ENCODE data around the gene HMBS.
"Not testable (repeated sequence)": the region's sequence is repeated elsewhere in the genome, so short reads cannot be mapped to it uniquely, and the experiment has no call there.

HMBS gene

GRCh38 chr11:119100994-119101758 is 16.5 kb downstream of the HMBS start:
- no peak for DNase-seq (ENCODE audit: low read depth in 1 of 2, low spot score in 1 of 2)

DNA sequence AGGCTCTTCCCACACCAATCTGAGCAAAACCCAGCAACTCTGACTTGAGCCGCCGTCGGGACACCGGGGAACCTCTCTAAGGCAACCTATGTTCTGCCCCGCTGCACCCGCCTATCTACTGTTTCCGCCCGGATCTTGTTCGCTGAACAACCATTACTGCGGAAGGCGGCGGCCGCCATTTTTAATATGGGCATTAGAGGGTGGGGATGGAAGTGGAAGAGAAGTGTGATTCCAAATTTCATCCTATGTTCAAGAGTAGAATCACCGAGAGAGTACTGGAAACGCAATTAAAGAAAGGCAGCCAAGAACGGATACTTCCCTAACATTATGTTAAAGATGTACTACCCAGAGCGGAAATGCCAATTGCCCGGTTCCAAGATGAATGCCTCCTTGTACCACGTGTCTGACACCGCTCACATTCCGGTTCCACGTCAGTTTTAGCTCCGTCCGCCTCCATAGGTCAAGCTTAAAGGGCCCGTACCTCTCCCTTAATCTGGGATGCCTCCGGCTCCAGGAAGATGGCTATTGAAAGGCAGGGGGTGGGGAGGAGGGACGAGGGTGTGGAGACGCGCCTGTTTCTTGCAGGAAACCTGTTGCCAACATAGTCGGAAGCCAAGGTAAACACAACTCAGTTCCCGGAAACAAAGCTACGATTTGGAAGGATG is 17.2 kb downstream of the HMBS start, which contains the start of gene DPAGT1:
Gene DPAGT1, minus strand, starts transcription at position 95 of the 665 bp plus-strand sequence. CDS start 198 bp downstream, outside the sequence.
- peak; percentile 62 to 68 for DNase-seq (ENCODE audit: low read depth in 1 of 2, low spot score in 1 of 2)

- DNase-seq (ENCODE audit: low read depth in 1 of 2, low spot score in 1 of 2): not testable (repeated sequence)
Observed at GRCh38 chr11:119103161-119103664, 18.5 kb downstream of the HMBS start.

DNA sequence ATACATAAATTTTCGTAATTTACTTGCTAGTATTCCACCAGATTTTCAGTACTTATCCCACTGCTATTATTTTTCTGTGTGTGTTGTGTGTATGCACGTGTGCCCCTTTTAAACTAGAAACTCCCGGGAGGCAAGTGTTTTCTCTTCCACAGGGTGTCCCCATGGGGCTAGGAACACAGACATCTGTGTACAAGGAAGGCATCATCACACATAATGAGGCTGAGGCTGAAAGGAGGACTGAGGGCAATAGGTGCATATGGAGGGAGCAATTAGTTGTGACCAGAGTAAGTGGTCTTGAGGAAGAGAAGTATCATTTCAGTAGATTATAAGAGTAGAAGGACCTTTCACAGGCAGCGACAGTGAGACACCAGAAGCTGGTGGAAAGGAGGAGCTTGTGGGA is 19.1 kb downstream of the HMBS start:
- no peak for DNase-seq (ENCODE audit: low read depth in 1 of 2, low spot score in 1 of 2)

- peak; percentile 76 to 85 for DNase-seq (ENCODE audit: low read depth in 1 of 2, low spot score in 1 of 2)
Observed at GRCh38 chr11:119106564-119107537, 22.2 kb downstream of the HMBS start, which contains the start of gene C2CD2L. C2CD2L (plus strand) TSS chr11:119107344; CDS start chr11:119107742, 398 bp downstream.

DNA sequence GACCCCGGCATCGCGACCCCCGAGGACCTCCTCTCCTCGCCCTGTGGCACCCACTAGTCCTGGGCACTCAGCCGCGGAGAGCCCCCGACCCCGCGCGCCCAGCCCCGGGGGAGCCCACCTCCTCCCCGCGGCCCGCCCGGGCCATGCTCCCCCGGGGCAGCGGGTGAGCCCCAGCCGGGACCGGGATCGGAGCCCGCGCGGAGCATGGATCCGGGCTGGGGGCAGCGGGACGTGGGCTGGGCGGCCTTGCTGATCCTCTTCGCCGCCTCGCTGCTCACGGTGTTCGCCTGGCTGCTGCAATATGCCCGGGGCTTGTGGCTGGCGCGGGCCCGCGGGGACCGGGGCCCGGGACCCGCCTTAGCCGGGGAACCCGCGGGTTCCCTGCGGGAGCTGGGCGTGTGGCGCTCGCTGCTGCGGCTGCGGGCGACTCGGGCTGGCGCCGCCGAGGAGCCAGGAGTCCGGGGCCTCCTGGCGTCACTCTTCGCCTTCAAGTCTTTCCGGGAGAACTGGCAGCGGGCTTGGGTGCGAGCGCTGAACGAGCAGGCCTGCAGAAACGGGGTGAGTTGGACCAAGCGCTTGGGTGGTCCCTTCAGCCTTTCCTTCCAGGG is 23.0 kb downstream of the HMBS start:
- no peak for DNase-seq (ENCODE audit: low read depth in 1 of 2, low spot score in 1 of 2)

GRCh38 chr11:119108146-119108856 is 23.6 kb downstream of the HMBS start:
- no peak for DNase-seq (ENCODE audit: low read depth in 1 of 2, low spot score in 1 of 2)

DNA sequence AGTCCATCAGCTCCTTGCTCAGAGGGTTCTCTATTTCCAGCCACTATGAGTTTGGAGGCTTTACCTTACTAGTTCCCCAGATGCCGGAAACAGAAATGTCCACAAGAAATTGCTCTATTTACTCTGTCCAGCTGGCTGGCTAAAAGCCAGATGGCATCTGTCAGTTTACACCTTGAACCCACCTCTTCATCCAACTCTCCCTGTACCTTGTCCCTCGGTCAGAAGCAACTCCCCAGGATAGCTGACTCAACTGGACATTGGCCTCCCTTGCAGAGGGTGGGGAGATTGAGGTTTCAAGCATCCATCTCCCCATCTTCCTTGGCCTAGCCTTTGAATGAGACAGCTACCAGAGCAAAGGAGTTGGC is 24.2 kb downstream of the HMBS start:
- no peak for DNase-seq (ENCODE audit: low read depth in 1 of 2, low spot score in 1 of 2)

DNA sequence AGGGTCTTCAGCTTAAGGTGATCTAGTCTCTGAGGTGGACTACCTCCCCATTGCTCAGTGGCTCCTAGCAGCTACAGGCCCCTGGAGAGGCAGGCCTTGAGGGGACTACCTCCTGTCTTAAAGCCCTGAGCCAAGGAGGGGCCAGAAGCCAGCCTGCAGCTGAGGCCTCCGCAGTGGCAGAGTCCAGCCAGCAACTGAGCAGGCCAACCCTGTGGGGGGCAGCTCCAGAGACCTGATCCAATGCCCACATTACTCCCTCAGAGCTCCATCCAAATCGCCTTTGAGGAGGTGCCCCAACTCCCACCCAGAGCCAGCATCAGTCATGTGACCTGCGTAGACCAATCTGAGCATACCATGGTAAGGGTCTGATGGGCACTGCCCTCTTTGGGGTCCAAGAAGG is 25.2 kb downstream of the HMBS start:
- no peak for DNase-seq (ENCODE audit: low read depth in 1 of 2, low spot score in 1 of 2)

- DNase-seq (ENCODE audit: low read depth in 1 of 2, low spot score in 1 of 2): no peak
Observed at GRCh38 chr11:119110439-119110838, 25.8 kb downstream of the HMBS start.

- no peak for DNase-seq (ENCODE audit: low read depth in 1 of 2, low spot score in 1 of 2)
Observed at GRCh38 chr11:119111361-119111925, 26.8 kb downstream of the HMBS start.

DNA sequence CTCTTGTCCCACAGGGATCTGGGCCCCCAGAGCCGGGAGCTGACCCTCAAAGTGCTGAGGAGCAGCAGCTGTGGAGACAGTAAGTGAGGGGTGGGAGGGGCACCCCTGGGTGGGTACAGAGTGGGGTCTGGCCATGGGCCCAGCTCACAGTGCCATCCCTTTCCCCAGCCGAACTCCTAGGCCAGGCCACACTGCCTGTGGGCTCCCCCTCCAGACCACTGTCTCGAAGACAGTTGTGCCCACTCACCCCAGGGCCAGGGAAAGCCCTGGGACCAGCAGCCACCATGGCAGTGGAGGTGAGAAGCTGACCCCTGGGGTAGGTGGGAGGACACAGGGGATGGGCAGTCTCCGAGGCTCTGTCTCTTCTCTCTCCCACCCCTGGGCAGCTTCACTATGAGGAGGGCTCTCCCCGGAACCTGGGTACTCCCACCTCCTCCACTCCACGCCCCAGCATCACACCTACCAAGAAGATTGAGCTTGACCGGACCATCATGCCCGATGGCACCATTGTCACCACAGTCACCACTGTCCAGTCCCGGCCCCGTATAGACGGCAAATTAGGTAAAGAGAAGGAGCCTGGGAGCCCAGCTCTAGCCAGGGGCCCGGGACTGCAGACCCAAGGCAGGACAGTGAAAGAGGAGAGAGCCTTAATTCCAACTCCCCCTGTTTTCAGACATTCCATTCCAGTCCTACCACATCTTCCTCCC is 27.8 kb downstream of the HMBS start:
- no peak for DNase-seq (ENCODE audit: low read depth in 1 of 2, low spot score in 1 of 2)

- DNase-seq (ENCODE audit: low read depth in 1 of 2, low spot score in 1 of 2): no peak
Observed at GRCh38 chr11:119113716-119114115, 29.0 kb downstream of the HMBS start.

DNA sequence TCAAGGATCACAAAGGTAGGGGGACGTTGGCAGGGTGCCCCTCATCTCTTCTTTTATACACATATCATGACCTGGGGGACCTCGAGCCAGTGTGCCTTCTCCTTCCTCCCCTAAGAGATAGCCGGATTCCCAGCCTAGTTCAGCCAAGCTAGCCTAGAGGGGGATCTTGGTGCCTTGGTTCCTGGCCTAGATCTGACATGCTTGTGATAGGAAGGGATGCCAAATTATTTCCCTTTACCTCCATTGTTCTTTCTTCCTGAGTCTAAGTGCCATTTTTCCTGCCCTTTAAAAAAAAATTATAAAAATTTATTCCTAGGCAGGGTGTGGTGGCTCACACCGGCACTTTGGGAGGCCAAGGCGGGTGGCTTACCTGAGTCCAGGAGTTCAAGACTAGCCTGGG is 29.7 kb downstream of the HMBS start:
- DNase-seq (ENCODE audit: low read depth in 1 of 2, low spot score in 1 of 2): no peak

- no peak for DNase-seq (ENCODE audit: low read depth in 1 of 2, low spot score in 1 of 2)
Observed at GRCh38 chr11:119115484-119116234, 31.0 kb downstream of the HMBS start.

- DNase-seq (ENCODE audit: low read depth in 1 of 2, low spot score in 1 of 2): no peak
Observed at GRCh38 chr11:119116235-119116594, 31.5 kb downstream of the HMBS start.

DNA sequence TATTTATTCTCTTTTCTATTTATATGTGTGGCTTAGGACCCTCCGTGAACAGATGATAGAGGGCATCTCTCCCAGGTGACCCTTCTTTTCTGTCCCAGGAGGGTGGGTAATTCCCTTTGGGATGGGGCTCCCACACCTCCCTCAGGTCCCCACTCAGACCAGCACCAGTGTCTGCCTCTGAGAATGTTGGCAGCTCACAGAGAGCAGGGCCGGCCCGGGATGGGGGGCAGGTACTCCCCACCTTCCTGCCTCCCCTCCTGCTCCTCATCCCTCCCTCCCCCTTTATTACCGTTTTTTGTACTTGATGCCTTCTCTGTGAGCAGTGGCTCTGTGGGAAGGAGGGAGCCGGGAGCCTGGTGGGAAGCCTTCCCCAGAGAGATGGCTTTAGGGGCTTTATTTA is 31.9 kb downstream of the HMBS start:
- no peak for DNase-seq (ENCODE audit: low read depth in 1 of 2, low spot score in 1 of 2)

DNA sequence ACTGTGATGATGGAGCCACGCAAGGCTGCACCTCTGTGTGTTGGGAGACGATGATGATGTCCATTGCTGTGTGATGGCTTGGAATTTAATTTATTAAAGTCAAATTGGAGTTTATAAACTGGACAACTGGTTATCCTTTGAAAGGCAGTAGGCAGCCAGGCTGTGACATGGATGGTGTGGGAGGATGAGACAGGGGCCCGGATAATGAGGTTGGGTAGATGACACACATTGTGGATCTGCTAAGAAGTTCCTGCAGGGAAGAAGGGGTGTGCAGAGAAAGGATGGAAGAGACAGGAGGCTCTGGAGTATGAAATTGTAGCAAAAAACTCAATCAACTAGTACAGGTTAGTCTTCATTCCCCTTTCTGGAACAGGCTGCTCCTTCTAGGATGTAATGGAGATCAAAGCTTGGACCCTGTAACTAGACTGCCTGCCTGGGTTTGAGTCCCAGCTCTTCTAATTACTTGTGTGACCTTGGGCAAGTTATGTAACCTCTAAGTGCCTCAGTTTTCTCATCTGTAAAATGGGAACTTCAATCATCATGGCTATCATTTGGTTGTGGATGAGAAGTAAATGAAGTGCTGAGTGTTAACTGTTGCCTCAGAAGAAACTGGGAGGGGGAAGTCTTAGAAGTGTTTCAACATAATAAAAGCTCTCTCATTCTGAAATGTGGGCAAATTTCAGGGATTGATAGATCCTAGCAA is 32.5 kb downstream of the HMBS start:
- no peak for DNase-seq (ENCODE audit: low read depth in 1 of 2, low spot score in 1 of 2)
